ENCODE measurements around the gene VWA5B2.
A peak's percentile ranks its signal among the peaks of the same experiment; 100 is the strongest.

The VWA5B2 gene

GRCh38 chr3:184227481-184227935, 1.9 kb upstream of the VWA5B2 start:
- DNase-seq = peak; percentile 51

GRCh38 chr3:184228376-184229137, 828 bp upstream of the VWA5B2 start:
- DNase-seq = no peak

- no peak for DNase-seq
Observed at GRCh38 chr3:184230081-184230602, 757 bp downstream of the VWA5B2 start.

GRCh38 chr3:184230603-184231528, 1.5 kb downstream of the VWA5B2 start:
- DNase-seq = no peak

DNA sequence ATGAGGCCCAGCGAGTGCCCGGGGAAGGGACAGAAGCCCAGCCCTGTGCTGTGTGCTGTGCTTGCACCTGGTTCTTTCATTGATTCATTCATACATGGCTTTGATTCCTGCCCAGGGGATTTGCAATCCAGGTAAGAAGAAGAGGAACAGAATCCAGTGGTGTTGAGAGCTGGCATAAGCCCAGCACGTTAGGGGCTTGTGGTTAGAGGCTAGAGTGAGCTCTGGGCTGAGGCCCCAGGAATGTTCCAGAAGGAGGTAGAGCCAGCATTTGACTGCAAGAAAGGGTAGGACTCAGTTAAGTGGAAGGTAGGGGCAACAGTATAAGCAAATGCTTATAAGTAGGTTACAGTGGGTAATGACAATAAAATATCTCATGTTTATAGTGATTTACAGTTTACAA, 2.3 kb downstream of the VWA5B2 start:
- no peak for DNase-seq

GRCh38 chr3:184233127-184233843, 3.9 kb downstream of the VWA5B2 start:
- DNase-seq = no peak

DNA sequence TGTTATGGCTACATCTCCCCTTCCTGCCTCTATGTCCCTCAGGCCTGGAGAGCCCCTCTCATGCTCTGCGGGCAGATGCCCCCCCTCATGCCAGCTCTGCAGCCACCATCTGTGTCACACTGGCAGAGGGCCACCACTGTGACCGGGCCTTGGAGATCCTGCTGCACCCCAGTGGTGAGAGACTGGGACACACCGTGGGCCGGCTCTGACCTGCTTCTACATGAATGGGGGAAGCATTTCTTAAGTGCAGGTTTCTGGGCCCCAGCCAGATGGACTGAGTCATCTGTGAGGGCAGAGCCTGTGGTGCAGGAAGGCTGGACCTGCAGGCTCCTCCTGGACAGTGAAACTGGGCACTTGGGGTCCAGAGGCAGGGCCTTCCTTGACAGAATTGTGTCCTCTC, 4.8 kb downstream of the VWA5B2 start:
- DNase-seq = no peak

DNA sequence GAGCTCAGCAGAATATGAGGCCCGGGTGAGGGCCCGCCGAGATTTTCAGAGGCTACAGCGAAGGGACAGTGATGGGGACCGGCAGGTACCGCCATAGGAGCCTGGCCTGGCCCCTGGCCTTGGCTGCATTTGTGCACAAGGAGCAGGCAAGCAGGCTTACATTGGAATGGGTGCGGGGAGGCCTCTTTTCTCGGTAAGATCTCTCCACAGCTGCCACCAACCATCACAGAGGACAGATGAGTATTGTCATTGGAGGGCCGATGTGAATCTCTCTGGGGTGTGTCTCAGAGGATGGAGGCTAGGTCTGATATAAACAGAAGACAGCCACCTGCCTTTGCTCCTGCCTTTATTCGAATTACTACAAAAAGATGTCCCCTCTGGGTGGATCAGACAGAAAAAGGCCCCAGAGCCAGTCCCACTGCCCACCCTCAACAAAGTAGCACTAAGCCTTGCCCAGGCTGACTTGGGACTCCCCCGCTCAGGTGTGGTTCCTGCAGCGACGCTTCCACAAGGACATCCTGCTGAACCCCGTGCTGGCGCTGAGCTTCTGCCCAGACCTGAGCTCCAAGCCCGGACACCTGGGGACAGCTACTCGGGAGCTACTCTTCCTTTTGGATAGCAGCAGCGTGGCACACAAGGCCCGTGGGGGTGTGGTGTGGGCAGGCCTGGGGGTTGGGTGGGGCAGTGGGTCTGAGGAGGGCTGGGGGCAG, 5.4 kb downstream of the VWA5B2 start:
- DNase-seq = no peak

DNA sequence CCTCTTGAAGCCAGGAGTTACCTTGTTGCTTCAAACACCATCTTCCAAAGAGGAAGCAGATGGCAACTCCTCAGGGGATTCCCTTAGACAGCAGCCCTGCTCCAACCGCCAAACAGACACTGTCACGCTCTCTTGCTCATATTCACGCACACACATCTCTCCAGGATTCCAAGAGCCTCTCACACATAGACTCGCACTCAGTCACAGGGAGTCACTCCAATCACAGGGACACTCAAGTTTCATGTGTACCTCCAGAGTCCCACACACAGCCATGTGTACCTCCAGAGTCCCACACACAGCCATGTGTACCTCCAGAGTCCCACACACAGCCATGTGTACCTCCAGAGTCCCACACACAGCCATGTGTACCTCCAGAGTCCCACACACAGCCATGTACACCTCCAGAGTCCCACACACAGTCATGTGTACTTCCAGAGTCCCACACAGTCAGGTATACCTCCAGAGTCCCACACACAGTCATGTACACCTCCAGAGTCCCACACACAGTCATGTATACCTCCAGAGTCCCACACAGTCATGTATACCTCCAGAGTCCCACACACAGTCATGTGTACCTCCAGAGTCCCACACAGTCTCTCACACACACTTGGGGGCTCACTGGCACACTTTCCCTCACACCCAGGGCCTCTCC, 6.1 kb downstream of the VWA5B2 start:
- peak; percentile 71 for DNase-seq

GRCh38 chr3:184236033-184236410, 6.6 kb downstream of the VWA5B2 start:
- DNase-seq = no peak

- no peak for DNase-seq
Observed at GRCh38 chr3:184236636-184237035, 7.3 kb downstream of the VWA5B2 start.

DNA sequence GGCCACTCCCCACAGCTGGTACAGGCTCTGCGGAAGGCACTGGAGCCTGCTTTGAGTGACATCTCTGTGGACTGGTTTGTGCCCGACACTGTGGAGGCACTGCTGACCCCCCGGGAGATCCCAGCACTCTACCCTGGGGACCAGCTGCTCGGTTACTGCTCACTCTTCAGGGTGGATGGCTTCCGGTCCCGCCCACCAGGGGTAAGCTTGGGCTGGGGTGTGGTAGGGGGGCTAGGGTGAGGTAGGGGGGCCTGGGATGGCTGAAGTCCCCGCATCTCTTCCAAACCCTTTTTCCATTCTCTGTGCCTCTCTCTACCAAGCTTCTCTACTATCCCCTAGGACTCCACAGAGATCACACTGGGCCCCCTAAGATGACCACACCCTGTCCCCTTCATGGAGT, 7.8 kb downstream of the VWA5B2 start:
- DNase-seq = no peak

DNA sequence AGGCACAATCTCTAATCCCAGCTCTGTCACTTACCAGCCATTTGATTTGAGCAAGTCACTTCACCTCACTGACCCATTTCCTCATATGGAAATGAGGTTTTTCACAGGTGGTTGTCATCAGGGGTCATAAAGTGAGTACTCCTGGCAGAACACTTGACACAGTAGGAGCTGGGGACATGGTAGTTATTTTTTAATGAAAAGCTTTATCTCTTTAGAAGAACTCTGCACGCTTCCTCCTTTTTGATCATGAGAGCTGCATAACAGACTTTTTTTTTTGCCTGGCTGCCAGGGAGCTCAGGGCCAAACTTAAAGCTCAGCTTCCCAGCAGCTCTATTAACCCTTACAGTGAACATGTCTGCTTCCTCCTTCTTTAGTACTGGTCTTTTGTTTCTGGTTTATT, 8.4 kb downstream of the VWA5B2 start:
- peak; percentile 41 for DNase-seq

- peak; percentile 55 for DNase-seq
Observed at GRCh38 chr3:184238246-184238818, 8.9 kb downstream of the VWA5B2 start.

DNA sequence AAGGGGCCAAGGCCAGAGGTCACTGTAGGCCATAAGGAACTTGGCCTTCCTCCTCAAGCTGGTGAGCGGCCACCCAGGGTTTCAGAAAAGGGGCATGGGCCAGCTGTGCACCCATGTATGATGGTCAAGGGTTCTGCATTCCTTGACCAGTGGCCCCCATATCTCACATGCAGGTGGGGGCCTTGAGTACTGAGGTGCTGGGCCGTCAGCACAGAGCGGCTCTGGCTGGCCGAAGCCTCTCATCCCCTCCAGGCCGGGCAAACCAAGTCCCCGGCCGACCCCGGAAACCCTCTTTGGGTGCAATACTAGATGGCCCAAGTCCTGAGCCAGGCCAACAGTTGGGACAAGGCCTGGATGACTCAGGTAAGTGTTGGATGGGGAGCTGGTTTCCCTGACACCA, 9.8 kb downstream of the VWA5B2 start:
- DNase-seq = no peak

- DNase-seq = no peak
Observed at GRCh38 chr3:184239708-184240107, 10.3 kb downstream of the VWA5B2 start.

GRCh38 chr3:184240384-184241140, 11.2 kb downstream of the VWA5B2 start:
- DNase-seq = no peak

GRCh38 chr3:184241141-184241446, 11.7 kb downstream of the VWA5B2 start:
- DNase-seq = no peak

- DNase-seq = peak; percentile 14
Observed at GRCh38 chr3:184241447-184242296, 12.3 kb downstream of the VWA5B2 start.

- no peak for DNase-seq
Observed at GRCh38 chr3:184242297-184242685, 12.9 kb downstream of the VWA5B2 start.
